PC-9 (cell line): Measurements from ENCODE around the gene CLASP1. TPM values are rescaled to one million over a fixed set of nuclear protein-coding genes. Genes with fewer than 3 reads are reported as not detected.
A peak's percentile ranks its signal among the peaks of the same experiment; 100 is the strongest.

Source experiments
- BruUV-seq: library from RNA; stranded (reverse); fragments of 400-500 nt; replicated peaks from 2 replicates; lab custom pipeline; 2021; lab: Mats Ljungman, UMichigan
- CTCF ChIA-PET: fragments of 300-600 bp; sonication (Branson Sonifier 250); formaldehyde crosslinking; loops from one replicate; lab custom pipeline; 2022; ENCODE audit warnings: antibody characterized with exemption; lab: Charles Lee
- POLR2A ChIA-PET: fragments of 300-600 bp; sonication (Branson Sonifier 250); formaldehyde crosslinking; loops from one replicate; lab custom pipeline; 2022; ENCODE audit warnings: antibody characterized with exemption; ENCODE audit not compliant: unreplicated experiment; lab: Charles Lee
- DNase-seq, 2 experiments: peaks; one replicate each; pipeline versions ENCODE4 v3.0.0 to v3.0.0-alpha.2; 2015 to 2022; ENCODE audit warnings: mixed read lengths in 1 of 2
- H2AFZ ChIP-seq: fragments of 200-600 bp; sonication (generic); 2 replicates; pipeline ENCODE4 v1.8.1; 2017; ENCODE audit warnings: antibody characterized with exemption
- H3F3A ChIP-seq: fragments of 200-600 bp; sonication (generic); 2 replicates; pipeline ENCODE4 v1.8.1; 2017; ENCODE audit warnings: antibody characterized with exemption, mild to moderate bottlenecking, low read depth; ENCODE audit not compliant: insufficient read depth
- H3K27ac ChIP-seq: fragments of 200-600 bp; sonication (generic); 2 replicates; pipeline ENCODE4 v1.6.1; 2016; ENCODE audit warnings: mixed run types
- H3K27me3 ChIP-seq: fragments of 200-600 bp; sonication (generic); 2 replicates; pipeline ENCODE4 v1.6.1; 2016; ENCODE audit warnings: low read depth, mixed run types; ENCODE audit not compliant: insufficient read depth
- H3K36me3 ChIP-seq: fragments of 200-600 bp; sonication (generic); 2 replicates; pipeline ENCODE4 v1.6.1; 2016; ENCODE audit warnings: low read depth, mixed run types
- H3K4me1 ChIP-seq: fragments of 200-600 bp; sonication (generic); replicated peaks from 2 replicates; pipeline ENCODE4 v1.6.1; 2016; ENCODE audit warnings: mixed run types; ENCODE audit not compliant: insufficient read depth
- H3K4me2 ChIP-seq: fragments of 200-600 bp; sonication (generic); 2 replicates; pipeline ENCODE4 v1.6.1; 2017; ENCODE audit warnings: mixed run types
- H3K4me3 ChIP-seq: fragments of 200-600 bp; sonication (generic); 2 replicates; pipeline ENCODE4 v1.6.1; 2016; ENCODE audit warnings: mixed run types
- H3K79me2 ChIP-seq: fragments of 200-600 bp; sonication (generic); 2 replicates; pipeline ENCODE4 v1.6.1; 2017; ENCODE audit warnings: low read depth, mixed run types
- H3K9me2 ChIP-seq: fragments of 200-600 bp; sonication (generic); 2 replicates; pipeline ENCODE4 v1.8.1; 2017; ENCODE audit warnings: mild to moderate bottlenecking; ENCODE audit not compliant: insufficient read depth
- H3K9me3 ChIP-seq: fragments of 200-600 bp; sonication (generic); 2 replicates; pipeline ENCODE4 v1.8.1; 2016; ENCODE audit warnings: low read depth; ENCODE audit not compliant: insufficient read depth
- H4K20me1 ChIP-seq: fragments of 200-600 bp; sonication (generic); 2 replicates; pipeline ENCODE4 v1.8.1; 2017; ENCODE audit not compliant: insufficient read depth
- EZH2 ChIP-seq: fragments of 200-600 bp; sonication (generic); IDR thresholded peaks from 2 replicates; pipeline ENCODE4 v1.8.0; 2017; ENCODE audit warnings: antibody characterized with exemption, low read depth
- intact Hi-C: fragments of 100-400 bp; cut with micrococcal nuclease; formaldehyde crosslinking; loops from one replicate; pipeline ENCODE4 v1.10.0; 2022; ENCODE audit not compliant: unreplicated experiment
- total RNA-seq: library from RNA; stranded (reverse); gene quantifications from 2 replicates; pipeline ENCODE4 v1.2.3, GENCODE V29; 2021
- TF ChIP-seq, protein P1 (sequence below): fragments of 200-600 bp; sonication (generic); conservative IDR thresholded peaks from 2 replicates; pipeline ENCODE4 v1.6.1; 2017; ENCODE audit warnings: mixed run types, antibody characterized with exemption, mild to moderate bottlenecking, moderate library complexity

Gene CLASP1
- total RNA-seq, 1 experiment from 2014 or later, result 61.8 TPM

DNA sequence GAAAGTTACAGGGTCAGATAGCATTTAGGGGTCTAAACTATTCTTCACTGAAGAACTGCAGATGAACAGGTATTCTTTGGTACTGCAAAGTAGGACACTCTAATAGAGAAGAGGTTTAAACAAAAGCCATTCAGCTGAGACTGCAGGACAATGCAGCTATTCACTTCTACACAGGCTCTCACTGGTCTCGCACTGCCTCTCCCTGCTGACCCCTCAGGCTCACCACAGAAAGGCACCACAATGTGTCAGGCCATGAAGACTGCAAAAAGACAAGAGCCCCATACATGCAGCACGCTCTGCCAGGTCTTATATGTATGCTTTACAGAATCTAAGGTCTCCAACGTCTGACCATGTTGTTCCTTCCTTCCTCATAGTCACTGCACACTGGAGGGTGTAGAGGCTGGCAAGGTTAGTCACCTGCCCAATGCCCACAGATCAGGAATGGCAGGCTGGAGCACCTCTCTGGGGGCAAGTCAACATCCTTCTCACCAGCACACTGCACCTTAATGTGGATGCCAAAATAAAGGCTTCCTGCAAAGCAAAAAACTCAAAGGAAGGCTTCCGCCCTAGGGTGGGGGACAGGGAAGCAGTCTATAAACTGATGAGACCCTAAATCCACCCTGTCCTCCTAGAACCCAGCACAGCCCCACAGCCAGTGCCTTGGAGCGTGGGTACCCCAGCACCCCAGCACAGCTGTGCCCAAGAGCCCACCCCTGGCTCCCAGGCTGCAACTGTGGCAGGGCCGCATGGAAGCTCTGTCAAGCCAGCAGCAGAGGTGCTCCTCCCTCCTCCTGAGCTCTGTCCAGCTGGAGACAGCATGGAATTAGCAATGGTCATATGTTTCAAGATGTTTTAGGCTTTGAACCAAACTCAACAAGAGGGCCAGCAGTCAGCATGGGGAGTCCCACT lies 129.3 kb downstream of the CLASP1 start:
- H3K4me2 ChIP-seq, result no peak overlapping the region
- no peak overlapping the region for H3K27ac ChIP-seq
- no peak overlapping the region for H2AFZ ChIP-seq
- H4K20me1 ChIP-seq, result peaks cover 6% of the 10 kb centered on the region; the same call in 1 of the 2 replicates
- H3K79me2 ChIP-seq, result no peaks in the 10 kb centered on the region
- no peaks in the 10 kb centered on the region for H3K9me3 ChIP-seq
- no TSS peak for BruUV-seq
- no peaks in the 10 kb centered on the region for H3K9me2 ChIP-seq
- H3K4me3 ChIP-seq, result no peak overlapping the region
- H3K27me3 ChIP-seq, result no peaks in the 10 kb centered on the region
- CTCF ChIA-PET, result no interaction called here
- H3K4me1 ChIP-seq, result no peaks in the 10 kb centered on the region
- intact Hi-C loops, result no loop called here
- no peak for DNase-seq
- H3F3A ChIP-seq, result no peaks in the 10 kb centered on the region
- POLR2A ChIA-PET, result no interaction called here
- no peak for TF ChIP-seq EZH2
- TF ChIP-seq, protein P1, sequence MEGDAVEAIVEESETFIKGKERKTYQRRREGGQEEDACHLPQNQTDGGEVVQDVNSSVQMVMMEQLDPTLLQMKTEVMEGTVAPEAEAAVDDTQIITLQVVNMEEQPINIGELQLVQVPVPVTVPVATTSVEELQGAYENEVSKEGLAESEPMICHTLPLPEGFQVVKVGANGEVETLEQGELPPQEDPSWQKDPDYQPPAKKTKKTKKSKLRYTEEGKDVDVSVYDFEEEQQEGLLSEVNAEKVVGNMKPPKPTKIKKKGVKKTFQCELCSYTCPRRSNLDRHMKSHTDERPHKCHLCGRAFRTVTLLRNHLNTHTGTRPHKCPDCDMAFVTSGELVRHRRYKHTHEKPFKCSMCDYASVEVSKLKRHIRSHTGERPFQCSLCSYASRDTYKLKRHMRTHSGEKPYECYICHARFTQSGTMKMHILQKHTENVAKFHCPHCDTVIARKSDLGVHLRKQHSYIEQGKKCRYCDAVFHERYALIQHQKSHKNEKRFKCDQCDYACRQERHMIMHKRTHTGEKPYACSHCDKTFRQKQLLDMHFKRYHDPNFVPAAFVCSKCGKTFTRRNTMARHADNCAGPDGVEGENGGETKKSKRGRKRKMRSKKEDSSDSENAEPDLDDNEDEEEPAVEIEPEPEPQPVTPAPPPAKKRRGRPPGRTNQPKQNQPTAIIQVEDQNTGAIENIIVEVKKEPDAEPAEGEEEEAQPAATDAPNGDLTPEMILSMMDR, result no peak
- peaks cover 26% of the 10 kb centered on the region; the same call in 1 of the 2 replicates for H3K36me3 ChIP-seq

DNA sequence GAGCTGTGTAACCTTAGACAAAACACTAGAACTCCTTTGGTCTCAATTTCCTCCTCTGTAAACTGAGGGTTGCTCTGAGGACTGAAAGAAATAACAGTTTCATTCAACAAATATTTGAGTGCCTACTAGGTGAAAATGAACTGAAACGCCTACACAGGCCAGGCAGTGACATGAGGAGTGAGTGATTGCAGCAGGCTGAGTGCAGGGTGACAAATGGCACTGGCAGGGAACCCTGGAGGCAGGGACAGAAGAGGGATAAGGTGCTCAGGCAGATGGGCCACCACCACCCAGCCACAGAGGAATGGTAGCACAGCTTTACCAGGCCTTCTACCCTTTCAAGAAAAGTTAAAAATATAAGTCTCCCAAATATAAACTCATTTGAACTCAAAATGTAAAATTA lies 130.1 kb downstream of the CLASP1 start:
- BruUV-seq, result no TSS peak
- Histone ChIP-seq H3F3A (no peaks in the 10 kb centered on the region), H3K36me3 (peaks cover 33% of the 10 kb centered on the region; the same call in 1 of the 2 replicates), H3K27me3 (no peaks in the 10 kb centered on the region), H2AFZ (no peak overlapping the region), H3K4me2 (no peak overlapping the region), H4K20me1 (peaks cover 6% of the 10 kb centered on the region; the same call in 1 of the 2 replicates), H3K4me3 (no peak overlapping the region), H3K27ac (0 out of 2 replicates have a peak overlapping the region, but pooled peaks have one; percentile 3), H3K4me1 (no peaks in the 10 kb centered on the region), H3K9me2 (no peaks in the 10 kb centered on the region), H3K9me3 (no peaks in the 10 kb centered on the region), H3K79me2 (no peaks in the 10 kb centered on the region)
- ChIA-PET POLR2A (no interaction called here), CTCF (no interaction called here)
- intact Hi-C loops, result no loop called here
- TF ChIP-seq EZH2, result no peak
- TF ChIP-seq, protein P1, result no peak
- no peak for DNase-seq

DNA sequence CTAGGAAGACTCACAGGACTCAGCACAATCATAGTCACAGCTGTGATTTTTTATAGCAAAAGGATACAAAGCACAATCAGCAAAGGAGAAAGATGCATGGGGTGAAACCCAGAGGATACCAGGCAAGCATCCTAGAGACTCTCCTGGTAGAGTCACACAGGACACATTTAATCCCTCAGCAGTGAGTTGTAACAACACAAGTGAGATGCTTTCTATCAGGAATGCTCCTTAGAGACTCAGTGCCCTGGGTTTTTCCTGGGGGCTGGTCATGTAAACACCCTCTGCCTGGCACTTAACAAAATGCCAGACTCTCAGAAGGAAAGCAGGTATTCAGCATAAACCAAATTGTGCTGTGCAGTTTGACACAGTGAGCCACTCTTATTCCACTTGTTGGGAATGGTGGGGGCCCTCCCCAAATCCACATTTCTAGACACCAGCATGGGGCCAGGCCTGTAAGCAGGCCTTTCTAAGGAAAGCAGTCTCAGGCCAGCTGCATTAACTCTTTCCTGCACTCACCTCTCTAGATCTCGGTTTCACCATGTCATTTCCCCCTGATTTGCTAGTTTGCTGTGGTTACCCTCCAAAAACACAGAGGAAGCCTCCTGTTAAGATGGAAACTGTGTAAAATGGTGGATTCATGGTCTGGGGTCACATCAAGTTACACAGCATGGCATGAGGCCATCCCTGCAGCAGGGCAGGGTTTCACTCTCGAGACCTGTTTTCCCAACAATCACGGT lies 135.5 kb downstream of the CLASP1 start:
- CTCF ChIA-PET, result interaction anchor here (0.5 to 0.6 kb wide), 2 partner anchors 350 to 385 kb away, joined by 3 to 4 read pairs; no protein-coding TSS in a partner anchor
- Histone ChIP-seq H3K4me3 (no peak overlapping the region), H3F3A (no peaks in the 10 kb centered on the region), H3K9me3 (no peaks in the 10 kb centered on the region), H3K27ac (no peak overlapping the region), H3K79me2 (no peaks in the 10 kb centered on the region), H3K36me3 (0 out of 2 replicates have a peak, but pooled peaks cover 14% of the 10 kb centered on the region), H3K4me2 (no peak overlapping the region), H4K20me1 (no peaks in the 10 kb centered on the region), H2AFZ (no peak overlapping the region), H3K4me1 (no peaks in the 10 kb centered on the region), H3K9me2 (no peaks in the 10 kb centered on the region), H3K27me3 (no peaks in the 10 kb centered on the region)
- BruUV-seq, result no TSS peak
- POLR2A ChIA-PET, result no interaction called here
- TF ChIP-seq, protein P1, result no peak
- TF ChIP-seq EZH2, result no peak
- DNase-seq, result no peak
- intact Hi-C loops, result no loop called here
